ENCODE measurements around the gene PCYOX1L. TPM values are rescaled to one million over a fixed set of nuclear protein-coding genes. Genes with fewer than 3 reads are reported as not detected.

Gene PCYOX1L
- total RNA-seq, 1 experiment from 2014 or later: 7.0 TPM

DNA sequence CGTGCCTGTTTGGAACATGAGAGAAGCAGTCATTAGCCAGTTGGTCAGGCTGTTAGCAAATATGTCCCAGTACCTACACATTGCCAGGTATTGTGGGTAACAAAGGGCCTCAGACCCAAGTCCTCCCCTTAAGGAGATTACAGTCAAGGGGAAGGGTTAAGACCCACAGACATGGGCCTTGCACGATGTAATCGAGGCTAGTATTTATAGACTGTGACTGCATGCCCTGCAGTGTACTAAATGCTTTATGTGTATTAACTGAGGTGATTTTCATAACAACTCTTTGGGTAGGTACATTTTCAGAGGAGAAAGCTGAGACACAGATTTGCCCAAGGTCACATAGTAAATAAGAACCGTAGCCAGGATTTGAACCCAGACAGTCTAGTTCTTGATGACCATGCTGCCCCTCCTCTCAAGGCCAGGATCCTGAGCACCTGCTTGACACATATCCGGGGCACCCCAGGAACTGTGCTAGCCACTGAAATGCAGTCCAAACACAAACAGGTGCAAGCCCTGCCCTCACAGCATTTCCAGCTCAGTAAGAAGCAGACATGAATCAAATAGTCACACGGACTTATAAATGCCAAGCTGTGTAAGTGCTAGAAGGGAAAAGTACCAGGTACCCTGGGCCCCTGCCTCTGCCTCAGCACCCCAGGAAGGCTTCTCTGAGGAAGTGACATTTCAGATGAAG is 44.5 kb upstream of the PCYOX1L start:
- no peaks in the 10 kb centered on the region for H3K9me3 ChIP-seq (ENCODE audit: control insufficient read depth, insufficient read depth, low read depth, low read length)
- no peak for DNase-seq (ENCODE audit: low read depth, low spot score)
- no peaks in the 10 kb centered on the region for H3K36me3 ChIP-seq (ENCODE audit: control insufficient read depth, insufficient read depth, low read length)
- no peak overlapping the region for H3K27ac ChIP-seq (ENCODE audit: low read length)
- H3K4me1 ChIP-seq (ENCODE audit: control insufficient read depth, insufficient read depth, low read length): no peaks in the 10 kb centered on the region; the same call in 1 of the 2 replicates
- no TSS peak for BruUV-seq (replicated peaks)
- ChIA-PET CTCF (interaction anchor here (0.7 kb wide), 1 partner anchor 171 kb away, joined by 7 read pairs; no protein-coding TSS in a partner anchor), POLR2A (no interaction called here)
- in situ Hi-C loops (cut with HindIII; ENCODE audit: low pct_unique_long_range_greater_than_20kb, low sequenced_read_pairs): no loop called here
- H3K4me3 ChIP-seq (ENCODE audit: low read depth in 2 of 2, low read length in 2 of 2): no peak overlapping the region
- ATAC-seq: no peak
- TF ChIP-seq REST (IDR thresholded peaks at IDR 0.05; ENCODE audit: insufficient read depth in 1 of 2, low read depth in 2 of 2, low read length in 1 of 2): no peak
- no peak for TF ChIP-seq SIN3A (IDR thresholded peaks at IDR 0.05; ENCODE audit: borderline replicate concordance, insufficient read depth, low read depth, low read length)
- TF ChIP-seq TCF7L2 (IDR thresholded peaks at IDR 0.05; ENCODE audit: low read depth, low read length): no peak
- no peak for TF ChIP-seq POLR2AphosphoS5 (IDR thresholded peaks at IDR 0.05; ENCODE audit: low read depth, low read length)
- no peak for TF ChIP-seq CTCF (IDR thresholded peaks at IDR 0.05)
- H3K27me3 ChIP-seq (ENCODE audit: control insufficient read depth, insufficient read depth, low read length): no peaks in the 10 kb centered on the region
- intact Hi-C loops (cut with micrococcal nuclease; ENCODE audit: unreplicated experiment): no loop called here

- POLR2A ChIA-PET: no interaction called here
These were observed 43.2 kb upstream of the PCYOX1L start for GRCh38 chr5:149314571-149315111.

More at GRCh38 chr5:149314571-149315111, 43.2 kb upstream of the PCYOX1L start:
- Histone ChIP-seq H3K4me1 (ENCODE audit: control insufficient read depth, insufficient read depth, low read length) (no peaks in the 10 kb centered on the region; the same call in 1 of the 2 replicates), H3K4me3 (ENCODE audit: low read depth in 2 of 2, low read length in 2 of 2) (no peak overlapping the region), H3K36me3 (ENCODE audit: control insufficient read depth, insufficient read depth, low read length) (no peaks in the 10 kb centered on the region), H3K9me3 (ENCODE audit: control insufficient read depth, insufficient read depth, low read depth, low read length) (no peaks in the 10 kb centered on the region), H3K27me3 (ENCODE audit: control insufficient read depth, insufficient read depth, low read length) (no peaks in the 10 kb centered on the region), H3K27ac (ENCODE audit: low read length) (no peak overlapping the region)
- TF ChIP-seq TCF7L2 (IDR thresholded peaks at IDR 0.05; ENCODE audit: low read depth, low read length): no peak
- no peak for TF ChIP-seq SIN3A (IDR thresholded peaks at IDR 0.05; ENCODE audit: borderline replicate concordance, insufficient read depth, low read depth, low read length)
- no peak for TF ChIP-seq POLR2AphosphoS5 (IDR thresholded peaks at IDR 0.05; ENCODE audit: low read depth, low read length)
- no peak; the same call in 1 of the 2 replicates for TF ChIP-seq CTCF (IDR thresholded peaks at IDR 0.05)
- no peak for DNase-seq (ENCODE audit: low read depth, low spot score)
- no TSS peak for BruUV-seq (replicated peaks)
- CTCF ChIA-PET: interaction anchor here (0.6 to 1.0 kb wide), 3 partner anchors 9 to 130 kb away, joined by 3 to 4 read pairs (median 3); no protein-coding TSS in a partner anchor
- in situ Hi-C loops (cut with HindIII; ENCODE audit: low pct_unique_long_range_greater_than_20kb, low sequenced_read_pairs) (no loop called here), intact Hi-C loops (cut with micrococcal nuclease; ENCODE audit: unreplicated experiment) (loop anchor here (5.0 kb wide), 1 partner anchor 128 kb away; no protein-coding TSS in a partner anchor)
- no peak for ATAC-seq
